Epidermal melanocyte (primary cell): ENCODE data around the gene ANTXRL.
"Not testable (repeated sequence)": the region's sequence is repeated elsewhere in the genome, so short reads cannot be mapped to it uniquely, and the experiment has no call there.

Source experiments
- DNase-seq: peaks from one replicate; pipeline ENCODE4 v3.0.0; 2011; ENCODE audit warnings: low spot score; ENCODE audit not compliant: insufficient read length

ANTXRL gene

GRCh38 chr10:46307281-46308112 lies 20.7 kb downstream of the ANTXRL start:
- DNase-seq, result no peak

- DNase-seq, result no peak
Measured at GRCh38 chr10:46308113-46308415, 21.3 kb downstream of the ANTXRL start.

- no peak for DNase-seq
Measured at GRCh38 chr10:46308666-46309450, 22.1 kb downstream of the ANTXRL start.

GRCh38 chr10:46309511-46310142 lies 22.8 kb downstream of the ANTXRL start:
- no peak for DNase-seq

- DNase-seq, result no peak
Measured at GRCh38 chr10:46310143-46310514, 23.3 kb downstream of the ANTXRL start.

GRCh38 chr10:46310851-46311250 lies 24.1 kb downstream of the ANTXRL start:
- DNase-seq, result no peak

GRCh38 chr10:46311501-46311951 lies 24.7 kb downstream of the ANTXRL start:
- DNase-seq, result no peak

- not testable (repeated sequence) for DNase-seq
Measured at GRCh38 chr10:46311961-46312431, 25.2 kb downstream of the ANTXRL start.

GRCh38 chr10:46312953-46313352 lies 26.2 kb downstream of the ANTXRL start:
- DNase-seq, result no peak

GRCh38 chr10:46314071-46314470 lies 27.3 kb downstream of the ANTXRL start:
- DNase-seq, result no peak

- DNase-seq, result not testable (repeated sequence)
Measured at GRCh38 chr10:46315071-46315860, 28.5 kb downstream of the ANTXRL start.

- DNase-seq, result no peak
Measured at GRCh38 chr10:46317370-46317769, 30.6 kb downstream of the ANTXRL start.

GRCh38 chr10:46317889-46318288 lies 31.1 kb downstream of the ANTXRL start:
- DNase-seq, result no peak

GRCh38 chr10:46318799-46319198 lies 32.0 kb downstream of the ANTXRL start:
- DNase-seq, result no peak

GRCh38 chr10:46319389-46319788 lies 32.6 kb downstream of the ANTXRL start:
- no peak for DNase-seq

GRCh38 chr10:46321770-46322169 lies 35.0 kb downstream of the ANTXRL start:
- DNase-seq, result no peak

- DNase-seq, result no peak
Measured at GRCh38 chr10:46323176-46323575, 36.4 kb downstream of the ANTXRL start.

GRCh38 chr10:46325021-46325420 lies 38.2 kb downstream of the ANTXRL start:
- DNase-seq, result no peak

GRCh38 chr10:46326066-46326465 lies 39.3 kb downstream of the ANTXRL start:
- DNase-seq, result no peak

GRCh38 chr10:46326971-46327370 lies 40.2 kb downstream of the ANTXRL start:
- DNase-seq, result no peak

GRCh38 chr10:46327685-46328084 lies 40.9 kb downstream of the ANTXRL start:
- no peak for DNase-seq
